HEK293T (cell line): ENCODE results near the gene HSD3B2.

ENCODE experiments used
- CTCF ChIA-PET: fragments of 350-600 bp; formaldehyde crosslinking; extraction: SDS; loops from one replicate; lab custom pipeline; 2021; ENCODE audit warnings: antibody characterized with exemption, inconsistent platforms; lab: Yijun Ruan, JAX
- POLR2A ChIA-PET: fragments of 350-600 bp; formaldehyde crosslinking; extraction: SDS; loops from one replicate; lab custom pipeline; 2020; ENCODE audit warnings: antibody characterized with exemption, inconsistent platforms; lab: Yijun Ruan, JAX
- DNase-seq: peaks from one replicate; pipeline ENCODE4 v3.0.0; 2012; ENCODE audit warnings: mixed read lengths; ENCODE audit errors: extremely low spot score
- ARNT ChIP-seq: fragments of 450-650 bp; IDR thresholded peaks from 2 replicates; pipeline ENCODE4 v1.6.1; 2017; ENCODE audit warnings: mild to moderate bottlenecking
- BHLHE40 ChIP-seq: fragments of 450-650 bp; IDR thresholded peaks from 2 replicates; pipeline ENCODE4 v1.6.1; 2016; ENCODE audit warnings: mild to moderate bottlenecking, moderate library complexity, borderline replicate concordance
- CTBP1 ChIP-seq: fragments of 450-650 bp; IDR thresholded peaks from 2 replicates; pipeline ENCODE4 v1.6.1; 2016; ENCODE audit warnings: borderline replicate concordance
- ELF4 ChIP-seq: fragments of 450-650 bp; IDR thresholded peaks from 2 replicates; pipeline ENCODE4 v1.6.1; 2017; ENCODE audit warnings: antibody characterized with exemption
- FOXA1 ChIP-seq: fragments of 450-650 bp; IDR thresholded peaks from 2 replicates; pipeline ENCODE4 v1.6.1; 2016; ENCODE audit warnings: mild to moderate bottlenecking
- FOXK2 ChIP-seq: fragments of 450-650 bp; IDR thresholded peaks from 2 replicates; pipeline ENCODE4 v1.6.1; 2016; ENCODE audit warnings: mild to moderate bottlenecking
- FOXM1 ChIP-seq: fragments of 450-650 bp; IDR thresholded peaks from 2 replicates; pipeline ENCODE4 v1.6.1; 2017; ENCODE audit warnings: mild to moderate bottlenecking, borderline replicate concordance
- HDGF ChIP-seq: fragments of 450-650 bp; IDR thresholded peaks from 2 replicates; pipeline ENCODE4 v1.6.1; 2017; ENCODE audit warnings: antibody characterized with exemption, borderline replicate concordance
- L3MBTL2 ChIP-seq: fragments of 450-650 bp; conservative IDR thresholded peaks from 2 replicates; pipeline ENCODE4 v1.6.1; 2016; ENCODE audit warnings: mild to moderate bottlenecking
- LEF1 ChIP-seq: fragments of 450-650 bp; IDR thresholded peaks from 2 replicates; pipeline ENCODE4 v1.6.1; 2017; ENCODE audit warnings: mild to moderate bottlenecking, borderline replicate concordance
- NFRKB ChIP-seq: fragments of 450-650 bp; IDR thresholded peaks from 2 replicates; pipeline ENCODE4 v1.6.1; 2016; ENCODE audit warnings: mild to moderate bottlenecking, moderate library complexity
- SP1 ChIP-seq: fragments of 450-650 bp; IDR thresholded peaks from 2 replicates; pipeline ENCODE4 v1.6.1; 2017
- SUZ12 ChIP-seq: fragments of 450-650 bp; IDR thresholded peaks from 2 replicates; pipeline ENCODE4 v1.6.1; 2016; ENCODE audit warnings: mild to moderate bottlenecking
- TARDBP ChIP-seq: fragments of 450-650 bp; IDR thresholded peaks from 2 replicates; pipeline ENCODE4 v1.6.1; 2016
- ZNF384 ChIP-seq: fragments of 450-650 bp; IDR thresholded peaks from 2 replicates; pipeline ENCODE4 v1.6.1; 2016
- TF ChIP-seq, protein P1 (sequence below): fragments of 450-650 bp; IDR thresholded peaks from 2 replicates; pipeline ENCODE4 v1.6.1; 2016

Gene HSD3B2

DNA sequence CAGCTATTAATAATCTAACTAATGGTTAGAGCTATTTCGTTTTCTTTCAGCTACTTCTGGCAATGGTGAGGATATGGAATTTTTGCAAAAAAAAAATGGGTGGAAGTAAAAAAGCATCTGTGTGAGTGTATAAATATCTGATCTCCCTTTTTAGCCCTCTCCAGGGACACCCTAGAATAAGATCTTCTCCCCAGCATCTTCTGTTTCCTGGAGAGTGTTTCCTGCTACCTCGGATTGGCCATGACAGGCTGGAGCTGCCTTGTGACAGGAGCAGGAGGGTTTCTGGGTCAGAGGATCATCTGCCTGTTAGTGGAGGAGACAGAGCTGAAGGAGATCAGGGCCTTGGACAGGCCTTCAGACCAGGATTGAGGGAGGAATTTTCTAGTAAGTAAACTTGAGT is 23.8 kb downstream of the HSD3B2 start:
- ChIA-PET CTCF (no interaction called here), POLR2A (no interaction called here)
- TF ChIP-seq HDGF (no peak), ELF4 (no peak), FOXK2 (no peak), LEF1 (no peak), NFRKB (no peak), ZNF384 (no peak), BHLHE40 (no peak), SUZ12 (no peak), FOXA1 (no peak), L3MBTL2 (no peak), CTBP1 (no peak), SP1 (no peak), FOXM1 (no peak), ARNT (no peak), TARDBP (no peak)
- TF ChIP-seq, protein P1, sequence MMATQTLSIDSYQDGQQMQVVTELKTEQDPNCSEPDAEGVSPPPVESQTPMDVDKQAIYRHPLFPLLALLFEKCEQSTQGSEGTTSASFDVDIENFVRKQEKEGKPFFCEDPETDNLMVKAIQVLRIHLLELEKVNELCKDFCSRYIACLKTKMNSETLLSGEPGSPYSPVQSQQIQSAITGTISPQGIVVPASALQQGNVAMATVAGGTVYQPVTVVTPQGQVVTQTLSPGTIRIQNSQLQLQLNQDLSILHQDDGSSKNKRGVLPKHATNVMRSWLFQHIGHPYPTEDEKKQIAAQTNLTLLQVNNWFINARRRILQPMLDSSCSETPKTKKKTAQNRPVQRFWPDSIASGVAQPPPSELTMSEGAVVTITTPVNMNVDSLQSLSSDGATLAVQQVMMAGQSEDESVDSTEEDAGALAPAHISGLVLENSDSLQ = no peak
- DNase-seq = no peak

DNA sequence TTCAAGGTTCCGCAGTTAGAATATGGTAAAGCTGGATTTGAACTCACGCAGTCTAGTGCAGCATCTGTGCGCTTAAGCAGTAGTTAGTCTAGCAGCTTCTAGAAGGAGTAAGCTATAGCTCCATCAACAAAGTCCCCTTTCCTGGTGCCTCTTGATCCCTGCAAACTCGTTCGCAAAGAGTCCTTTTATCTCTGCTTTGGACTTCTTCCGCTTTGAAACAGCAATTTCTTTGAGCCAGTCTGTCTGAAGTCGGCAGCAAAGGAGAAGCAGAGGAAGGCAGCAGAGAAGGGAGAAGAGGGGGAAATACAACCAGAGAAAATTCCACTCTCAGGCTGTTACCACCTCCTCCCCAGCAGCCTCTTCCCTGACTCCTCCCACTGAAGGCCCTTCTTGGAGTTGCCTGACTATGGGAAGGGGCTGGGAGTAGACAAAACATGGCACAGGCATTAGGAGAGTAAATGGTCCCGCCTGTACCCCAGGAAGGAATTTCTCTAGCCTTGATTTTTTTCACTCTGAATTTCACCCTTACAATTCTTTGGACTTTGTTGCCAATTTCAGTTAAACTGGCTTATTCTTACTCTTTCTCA is 25.9 kb downstream of the HSD3B2 start:
- ChIA-PET CTCF (no interaction called here), POLR2A (no interaction called here)
- TF ChIP-seq ELF4 (no peak), FOXK2 (no peak), FOXA1 (no peak), TARDBP (no peak), LEF1 (no peak), ARNT (no peak), NFRKB (no peak), HDGF (no peak), SP1 (no peak), BHLHE40 (no peak), ZNF384 (no peak), FOXM1 (no peak)
- TF ChIP-seq, protein P1 = no peak
- DNase-seq = no peak

DNA sequence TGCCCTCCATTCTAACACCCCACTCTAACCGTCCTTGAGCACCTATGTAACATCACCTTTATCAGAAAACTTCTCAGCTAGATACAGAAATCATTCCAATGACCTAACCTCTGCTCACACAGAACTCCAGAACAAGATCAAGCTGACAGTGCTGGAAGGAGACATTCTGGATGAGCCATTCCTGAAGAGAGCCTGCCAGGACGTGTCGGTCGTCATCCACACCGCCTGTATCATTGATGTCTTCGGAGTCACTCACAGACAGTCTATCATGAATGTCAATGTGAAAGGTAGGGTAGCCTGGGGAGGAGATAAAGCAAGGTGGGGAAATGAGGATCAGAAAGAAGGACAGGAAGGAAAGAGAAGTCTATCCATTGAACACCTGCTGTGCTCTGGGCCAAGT is 27.8 kb downstream of the HSD3B2 start:
- no peak for DNase-seq
- CTCF ChIA-PET = no interaction called here
- TF ChIP-seq ELF4 (no peak), SUZ12 (no peak), ZNF384 (no peak), FOXA1 (no peak), L3MBTL2 (no peak)
- POLR2A ChIA-PET = no interaction called here

DNA sequence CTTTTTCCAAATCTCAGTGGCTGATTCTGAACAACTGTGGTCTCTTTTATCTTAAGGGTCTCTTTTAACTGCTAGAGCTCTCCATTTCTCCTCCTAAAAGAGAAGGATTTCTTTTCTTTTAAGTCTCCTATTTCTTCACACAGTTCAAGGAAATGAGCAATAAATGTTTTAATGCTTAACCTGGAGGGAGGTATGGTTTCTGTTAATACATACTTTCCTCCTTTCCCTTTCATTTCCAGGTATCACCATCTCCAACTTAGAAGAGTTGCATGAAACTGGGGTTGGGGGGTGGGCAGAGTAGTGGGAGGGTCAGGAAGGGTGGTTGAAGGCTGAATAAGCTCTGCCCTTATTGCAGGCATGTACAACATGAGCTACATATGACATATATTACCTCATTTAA is 31.4 kb downstream of the HSD3B2 start:
- DNase-seq = no peak
- POLR2A ChIA-PET = no interaction called here
- TF ChIP-seq L3MBTL2 (no peak), CTBP1 (no peak), BHLHE40 (no peak), LEF1 (no peak), ZNF384 (no peak), NFRKB (no peak), TARDBP (no peak), HDGF (no peak), FOXA1 (no peak), ELF4 (no peak), FOXK2 (no peak), SP1 (no peak), SUZ12 (no peak)
- TF ChIP-seq, protein P1 = no peak
- CTCF ChIA-PET = interaction anchor here (0.7 kb wide), 2 partner anchors 10 to 14 kb away, joined by 3 to 4 read pairs; no protein-coding TSS in a partner anchor

DNA sequence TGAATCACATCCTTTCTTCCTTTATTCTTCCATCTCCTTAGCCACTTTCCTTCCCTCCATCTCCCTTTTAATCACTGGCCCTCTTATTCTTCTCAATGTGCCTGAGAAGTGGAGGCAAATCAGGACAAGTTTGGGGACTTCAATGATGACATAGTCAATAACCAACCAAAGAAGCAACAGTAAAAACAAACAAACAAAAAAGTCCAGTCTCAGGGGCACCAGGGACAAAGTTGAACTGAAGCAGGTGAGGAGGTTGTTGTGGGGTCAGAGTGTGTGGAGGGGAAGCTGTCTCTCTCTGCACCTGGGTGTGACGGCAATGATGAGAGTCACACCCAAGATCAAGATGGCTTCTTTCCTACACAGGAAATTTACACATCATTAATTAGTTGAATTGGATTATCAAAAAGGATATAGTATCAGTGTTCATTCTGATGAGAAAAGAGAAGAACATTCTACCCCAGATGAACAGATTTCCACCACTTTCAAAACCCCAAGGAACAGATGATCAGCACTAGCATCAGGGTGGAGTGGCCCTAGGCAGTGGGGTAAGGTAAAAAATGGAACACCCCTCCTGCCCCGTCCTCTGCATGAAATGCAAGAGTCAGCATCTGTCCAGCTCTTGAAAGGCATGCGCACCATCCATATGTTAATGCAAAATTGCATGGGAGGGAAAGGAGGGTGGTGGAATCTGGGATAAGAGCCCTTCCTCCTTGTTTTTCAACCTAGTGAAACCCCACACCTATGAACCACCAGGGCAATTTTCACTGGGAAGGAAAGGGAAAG is 32.6 kb downstream of the HSD3B2 start:
- DNase-seq = no peak
- CTCF ChIA-PET = no interaction called here
- POLR2A ChIA-PET = no interaction called here
- TF ChIP-seq SUZ12 = no peak
- no peak for TF ChIP-seq L3MBTL2
- no peak for TF ChIP-seq HDGF
- no peak for TF ChIP-seq CTBP1
- no peak for TF ChIP-seq NFRKB
- TF ChIP-seq LEF1 = no peak
- TF ChIP-seq ZNF384 = no peak
- TF ChIP-seq FOXK2 = no peak
- TF ChIP-seq, protein P1 = no peak

DNA sequence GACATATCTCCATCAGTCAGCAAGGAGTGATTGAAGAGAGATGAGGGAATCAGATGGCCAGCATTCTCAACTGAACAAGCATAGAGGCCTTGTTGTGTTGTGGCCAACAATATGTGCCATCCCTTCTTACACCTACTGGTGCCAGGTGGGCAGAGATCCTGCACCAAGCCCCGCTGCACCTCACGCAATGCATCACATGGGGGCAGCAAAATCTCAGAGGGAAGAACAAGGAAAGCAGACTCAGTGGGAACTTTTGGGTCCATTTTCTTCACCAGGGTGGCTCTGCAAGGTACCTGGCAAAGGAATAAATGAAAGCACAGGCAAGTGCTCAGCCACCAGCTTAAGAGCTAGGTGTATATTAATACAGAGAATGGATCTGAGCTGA is 33.2 kb downstream of the HSD3B2 start:
- no peak for DNase-seq
- TF ChIP-seq ZNF384 (no peak), FOXM1 (no peak), L3MBTL2 (no peak), FOXK2 (no peak), SP1 (no peak), SUZ12 (no peak), ELF4 (no peak), BHLHE40 (no peak), TARDBP (no peak), HDGF (no peak), FOXA1 (no peak), ARNT (no peak), CTBP1 (no peak), NFRKB (no peak), LEF1 (no peak)
- TF ChIP-seq, protein P1 = no peak
- CTCF ChIA-PET = no interaction called here
- POLR2A ChIA-PET = no interaction called here
